Measurements from ENCODE around the gene LDLRAD4.

Gene LDLRAD4

GRCh38 chr18:13187498-13187897 lies 31.1 kb upstream of the LDLRAD4 start:
- Histone ChIP-seq H3K27ac (no peak overlapping the region), H3K27me3 (ENCODE audit: control insufficient read depth, insufficient read depth, low read length) (no peaks in the 10 kb centered on the region), H3K9ac (no peak overlapping the region), H3K9me3 (ENCODE audit: control insufficient read depth, low read length) (no peaks in the 10 kb centered on the region), H2AFZ (peak overlapping the region; percentile 19), H3K4me2 (ENCODE audit: low read length) (no peak overlapping the region), H3K36me3 (ENCODE audit: control insufficient read depth, insufficient read depth, low read length) (no peaks in the 10 kb centered on the region), H3K79me2 (no peaks in the 10 kb centered on the region), H3K4me1 (no peaks in the 10 kb centered on the region), H3K4me3 (ENCODE audit: low read depth, low read length) (no peak overlapping the region)
- no peak for TF ChIP-seq CTCF (IDR thresholded peaks at IDR 0.05)

GRCh38 chr18:13191031-13191430 lies 27.5 kb upstream of the LDLRAD4 start:
- Histone ChIP-seq H3K36me3 (ENCODE audit: control insufficient read depth, insufficient read depth, low read length) (no peaks in the 10 kb centered on the region), H3K4me1 (no peaks in the 10 kb centered on the region), H3K27ac (no peak overlapping the region), H3K4me2 (ENCODE audit: low read length) (no peak overlapping the region), H3K9ac (no peak overlapping the region), H3K4me3 (ENCODE audit: low read depth, low read length) (no peak overlapping the region), H3K27me3 (ENCODE audit: control insufficient read depth, insufficient read depth, low read length) (no peaks in the 10 kb centered on the region), H3K79me2 (no peaks in the 10 kb centered on the region), H3K9me3 (ENCODE audit: control insufficient read depth, low read length) (no peaks in the 10 kb centered on the region), H2AFZ (no peak overlapping the region)
- no peak for TF ChIP-seq CTCF (IDR thresholded peaks at IDR 0.05)

GRCh38 chr18:13191779-13192178 lies 26.8 kb upstream of the LDLRAD4 start:
- Histone ChIP-seq H3K79me2 (no peaks in the 10 kb centered on the region), H3K9me3 (ENCODE audit: control insufficient read depth, low read length) (no peaks in the 10 kb centered on the region), H3K4me3 (ENCODE audit: low read depth, low read length) (no peak overlapping the region), H2AFZ (no peak overlapping the region), H3K27me3 (ENCODE audit: control insufficient read depth, insufficient read depth, low read length) (no peaks in the 10 kb centered on the region), H3K4me2 (ENCODE audit: low read length) (no peak overlapping the region), H3K27ac (no peak overlapping the region), H3K36me3 (ENCODE audit: control insufficient read depth, insufficient read depth, low read length) (no peaks in the 10 kb centered on the region), H3K9ac (no peak overlapping the region), H3K4me1 (no peaks in the 10 kb centered on the region)
- TF ChIP-seq CTCF (IDR thresholded peaks at IDR 0.05) = no peak

- Histone ChIP-seq H3K4me2 (ENCODE audit: low read length) (no peak overlapping the region), H3K9me3 (ENCODE audit: control insufficient read depth, low read length) (no peaks in the 10 kb centered on the region), H3K27me3 (ENCODE audit: control insufficient read depth, insufficient read depth, low read length) (no peaks in the 10 kb centered on the region), H3K9ac (no peak overlapping the region), H3K4me3 (ENCODE audit: low read depth, low read length) (no peak overlapping the region), H2AFZ (no peak overlapping the region), H3K36me3 (ENCODE audit: control insufficient read depth, insufficient read depth, low read length) (no peaks in the 10 kb centered on the region), H3K79me2 (no peaks in the 10 kb centered on the region), H3K27ac (no peak overlapping the region), H3K4me1 (no peaks in the 10 kb centered on the region)
- no peak for TF ChIP-seq CTCF (IDR thresholded peaks at IDR 0.05)
Observed at GRCh38 chr18:13192970-13193369, 25.6 kb upstream of the LDLRAD4 start.

- no peak overlapping the region for H3K9ac ChIP-seq
- no peak overlapping the region for H2AFZ ChIP-seq
- no peak overlapping the region for H3K4me2 ChIP-seq (ENCODE audit: low read length)
- H3K36me3 ChIP-seq (ENCODE audit: control insufficient read depth, insufficient read depth, low read length) = no peaks in the 10 kb centered on the region
- no peaks in the 10 kb centered on the region for H3K4me1 ChIP-seq
- no peaks in the 10 kb centered on the region for H3K9me3 ChIP-seq (ENCODE audit: control insufficient read depth, low read length)
- H3K79me2 ChIP-seq = no peaks in the 10 kb centered on the region
- no peak overlapping the region for H3K4me3 ChIP-seq (ENCODE audit: low read depth, low read length)
- no peak for TF ChIP-seq CTCF (IDR thresholded peaks at IDR 0.05)
- H3K27ac ChIP-seq = no peak overlapping the region
- H3K27me3 ChIP-seq (ENCODE audit: control insufficient read depth, insufficient read depth, low read length) = no peaks in the 10 kb centered on the region
Observed at GRCh38 chr18:13194239-13194638, 24.3 kb upstream of the LDLRAD4 start.
